ENCODE data around the gene KRT14. TPM values are rescaled to one million over a fixed set of nuclear protein-coding genes. Genes with fewer than 3 reads are reported as not detected.

KRT14 gene
- total RNA-seq, 1 donor from 2014 or later = not detected

GRCh38 chr17:41537614-41537954 lies 49.1 kb downstream of the KRT14 start:
- Histone ChIP-seq H3K27me3 (no peaks in the 10 kb centered on the region), H3K4me3 (no peak overlapping the region), H3K9me3 (ENCODE audit: low read depth) (no peaks in the 10 kb centered on the region), H3K36me3 (no peaks in the 10 kb centered on the region), H3F3A (ENCODE audit: low read depth) (peaks cover 7% of the 10 kb centered on the region), H3K4me2 (no peak overlapping the region), H3K4me1 (peaks cover 17% of the 10 kb centered on the region), H3K79me2 (ENCODE audit: low read depth) (no peaks in the 10 kb centered on the region), H3K27ac (no peak overlapping the region), H3K9ac (no peak overlapping the region), H2AFZ (replicated peaks) (no peak overlapping the region), H4K20me1 (ENCODE audit: low read depth) (no peaks in the 10 kb centered on the region)
- H3K27ac Mint-ChIP-seq = no peak overlapping the region
- no peak for DNase-seq (ENCODE audit: low spot score)
- no peaks in the 10 kb centered on the region for H3K36me3 Mint-ChIP-seq
- peaks cover 18% of the 10 kb centered on the region for H3K4me1 Mint-ChIP-seq
- TF ChIP-seq EZH2phosphoT487 (IDR thresholded peaks at IDR 0.05) (no peak), EZH2 (IDR thresholded peaks at IDR 0.05) (no peak), CTCF (IDR thresholded peaks at IDR 0.05) (no peak)
- H3K9me3 Mint-ChIP-seq = no peaks in the 10 kb centered on the region
- peaks cover 10% of the 10 kb centered on the region for H3K27me3 Mint-ChIP-seq (ENCODE audit: insufficient read depth, low read depth)
- no peak overlapping the region for H3K4me3 Mint-ChIP-seq

- H3K27me3 ChIP-seq = no peaks in the 10 kb centered on the region
- Mint-ChIP-seq H3K4me3 (no peak overlapping the region), H3K4me1 (peaks cover 18% of the 10 kb centered on the region), H3K27me3 (ENCODE audit: insufficient read depth, low read depth) (peaks cover 14% of the 10 kb centered on the region), H3K9me3 (no peaks in the 10 kb centered on the region), H3K27ac (peak overlapping the region; percentile 8), H3K36me3 (no peaks in the 10 kb centered on the region)
- H3K4me1 ChIP-seq = peaks cover 17% of the 10 kb centered on the region
- no peaks in the 10 kb centered on the region for H3K9me3 ChIP-seq (ENCODE audit: low read depth)
- no peak for DNase-seq (ENCODE audit: low spot score)
- no peaks in the 10 kb centered on the region for H3K36me3 ChIP-seq
- H3K4me2 ChIP-seq = no peak overlapping the region
- no peak for TF ChIP-seq EZH2phosphoT487 (IDR thresholded peaks at IDR 0.05)
- TF ChIP-seq EZH2 (IDR thresholded peaks at IDR 0.05) = no peak
- TF ChIP-seq CTCF (IDR thresholded peaks at IDR 0.05) = no peak
- no peak overlapping the region for H3K27ac ChIP-seq
- H4K20me1 ChIP-seq (ENCODE audit: low read depth) = no peaks in the 10 kb centered on the region
- H2AFZ ChIP-seq (replicated peaks) = no peak overlapping the region
- H3K4me3 ChIP-seq = no peak overlapping the region
- no peaks in the 10 kb centered on the region for H3K79me2 ChIP-seq (ENCODE audit: low read depth)
- no peak overlapping the region for H3K9ac ChIP-seq
- H3F3A ChIP-seq (ENCODE audit: low read depth) = peaks cover 7% of the 10 kb centered on the region
These were observed 49.7 kb downstream of the KRT14 start for GRCh38 chr17:41536741-41537613.

- Mint-ChIP-seq H3K27me3 (ENCODE audit: insufficient read depth, low read depth) (peaks cover 17% of the 10 kb centered on the region), H3K4me1 (peaks cover 14% of the 10 kb centered on the region), H3K9me3 (no peaks in the 10 kb centered on the region), H3K27ac (peak overlapping the region; percentile 44), H3K4me3 (no peak overlapping the region), H3K36me3 (no peaks in the 10 kb centered on the region)
- Histone ChIP-seq H3K27ac (no peak overlapping the region), H3K27me3 (no peaks in the 10 kb centered on the region), H3K9me3 (ENCODE audit: low read depth) (no peaks in the 10 kb centered on the region), H3K4me1 (peaks cover 17% of the 10 kb centered on the region), H3K4me2 (no peak overlapping the region), H2AFZ (replicated peaks) (no peak overlapping the region), H3K4me3 (no peak overlapping the region), H3K36me3 (no peaks in the 10 kb centered on the region), H3K79me2 (ENCODE audit: low read depth) (no peaks in the 10 kb centered on the region), H3K9ac (no peak overlapping the region), H4K20me1 (ENCODE audit: low read depth) (no peaks in the 10 kb centered on the region), H3F3A (ENCODE audit: low read depth) (peaks cover 7% of the 10 kb centered on the region)
- TF ChIP-seq CTCF (IDR thresholded peaks at IDR 0.05) (no peak), EZH2 (IDR thresholded peaks at IDR 0.05) (no peak), EZH2phosphoT487 (IDR thresholded peaks at IDR 0.05) (no peak)
- DNase-seq (ENCODE audit: low spot score) = no peak
These were observed 50.8 kb downstream of the KRT14 start for GRCh38 chr17:41535764-41536481.

All from neural progenitor cell (in vitro differentiated cells).